Keratinocyte (primary cell): ENCODE results near the gene SRCIN1. TPM values are rescaled to one million over a fixed set of nuclear protein-coding genes. Genes with fewer than 3 reads are reported as not detected.

ENCODE experiments used
- DNase-seq: peaks from one replicate; pipeline ENCODE4 v3.0.0-alpha.2; 2011; ENCODE audit warnings: low read depth, missing footprints, low spot score
- FAIRE-seq: peaks from 2 replicates; lab custom pipeline; 2011; peaks lifted over from hg19 to GRCh38; lab: Jason Lieb, UNC
- H2AFZ ChIP-seq: 2 replicates; pipeline ENCODE4 v1.6.0; 2012; ENCODE audit warnings: low read length, control low read depth, inconsistent platforms; ENCODE audit not compliant: control insufficient read depth
- H3K27ac ChIP-seq: 2 replicates; pipeline ENCODE4 v1.5.1; 2011; ENCODE audit warnings: low read length; ENCODE audit not compliant: control insufficient read depth, insufficient read depth
- H3K27me3 ChIP-seq: 3 replicates; pipeline ENCODE4 v1.6.0; 2011; ENCODE audit warnings: low read length; ENCODE audit not compliant: control insufficient read depth, insufficient read depth; ENCODE audit errors: extremely low read depth
- H3K36me3 ChIP-seq, 2 experiments: 2 replicates in 1 of 2; 3 replicates in 1 of 2; pipeline ENCODE4 v1.5.1; 2011; ENCODE audit warnings: low read length in 2 of 2, mild to moderate bottlenecking in 1 of 2; ENCODE audit not compliant: control insufficient read depth in 2 of 2, insufficient read depth in 2 of 2; ENCODE audit errors: extremely low read depth in 1 of 2
- H3K4me1 ChIP-seq: 3 replicates; pipeline ENCODE4 v1.5.1; 2011; ENCODE audit warnings: low read length; ENCODE audit not compliant: control insufficient read depth, insufficient read depth; ENCODE audit errors: extremely low read depth
- H3K4me2 ChIP-seq: 3 replicates; pipeline ENCODE4 v1.6.0; 2011; ENCODE audit warnings: low read depth, low read length; ENCODE audit not compliant: control insufficient read depth, insufficient read depth; ENCODE audit errors: extremely low read depth
- H3K4me3 ChIP-seq, 3 experiments: fragments of 200-600 bp in 1 of 3; sonication (generic) in 1 of 3; 2 replicates in 2 of 3; 3 replicates in 1 of 3; pipeline ENCODE4 v1.5.1; 2011 to 2016; ENCODE audit warnings: low read length in 3 of 3, mild to moderate bottlenecking in 3 of 3, control low read depth in 2 of 3, inconsistent platforms in 1 of 3, low read depth in 1 of 3, mixed read lengths in 1 of 3, mixed run types in 1 of 3, moderate library complexity in 1 of 3; ENCODE audit not compliant: control insufficient read depth in 2 of 3, insufficient read depth in 2 of 3; ENCODE audit errors: extremely low read depth in 1 of 3
- H3K79me2 ChIP-seq: 2 replicates; pipeline ENCODE4 v1.6.0; 2012; ENCODE audit warnings: low read length; ENCODE audit not compliant: control insufficient read depth, insufficient read depth
- H3K9ac ChIP-seq: 3 replicates; pipeline ENCODE4 v1.6.0; 2011; ENCODE audit warnings: low read length; ENCODE audit not compliant: control insufficient read depth, insufficient read depth; ENCODE audit errors: extremely low read depth
- H3K9me1 ChIP-seq: 3 replicates; pipeline ENCODE4 v1.6.0; 2011; ENCODE audit warnings: low read length; ENCODE audit not compliant: control insufficient read depth, insufficient read depth; ENCODE audit errors: extremely low read depth
- H3K9me3 ChIP-seq: 2 replicates; pipeline ENCODE4 v1.5.1; 2012; ENCODE audit warnings: low read depth, low read length; ENCODE audit not compliant: control insufficient read depth
- H4K20me1 ChIP-seq: 3 replicates; pipeline ENCODE4 v1.6.0; 2011; ENCODE audit warnings: low read length; ENCODE audit not compliant: control insufficient read depth, insufficient read depth; ENCODE audit errors: extremely low read depth
- EZH2 ChIP-seq: IDR thresholded peaks from one replicate; pipeline ENCODE4 v1.6.1; 2012; ENCODE audit warnings: inconsistent platforms, mild to moderate bottlenecking, low read length, moderate library complexity
- dilution Hi-C: fragments of 300-500 bp; cut with MboI; formaldehyde crosslinking; loops from one replicate; pipeline ENCODE4 v1.7.0; 2020; ENCODE audit warnings: low sequenced_read_pairs; ENCODE audit not compliant: extremely low pct_ligation_motif_present
- polyA plus RNA-seq, 5 experiments: library from polyadenylated mRNA; depleted of rRNA in 3 of 5; stranded (reverse) in 3 of 5; stranded (forward) in 1 of 5; unstranded in 1 of 5; fragments of >200 nt; gene quantifications; 1 replicate in 1 of 5; 2 replicates in 3 of 5; 3 replicates in 1 of 5; pipeline versions ENCODE4 v1.2.1 to v1.2.3, GENCODE V29; 2011 to 2012; ENCODE audit warnings: missing spikeins in 2 of 5, low read depth in 1 of 5, low replicate concordance in 1 of 5
- TF ChIP-seq, protein P1 (sequence below), 3 experiments: IDR thresholded peaks in 1 of 3; conservative IDR thresholded peaks in 1 of 3; optimal IDR thresholded peaks in 1 of 3; 2 replicates in 2 of 3; 3 replicates in 1 of 3; pipeline versions ENCODE3 to v1.5.1; 2011; ENCODE audit warnings: low read length in 3 of 3, mild to moderate bottlenecking in 3 of 3, moderate library complexity in 2 of 3, control low read depth in 1 of 3, inconsistent platforms in 1 of 3; ENCODE audit not compliant: insufficient read depth in 2 of 3; ENCODE audit errors: extremely low read depth in 1 of 3

The SRCIN1 gene
- polyA plus RNA-seq, 1 donor (not counting 4 experiments of a cell fraction or from before 2014, with no cell fraction given): 0.37 TPM

DNA sequence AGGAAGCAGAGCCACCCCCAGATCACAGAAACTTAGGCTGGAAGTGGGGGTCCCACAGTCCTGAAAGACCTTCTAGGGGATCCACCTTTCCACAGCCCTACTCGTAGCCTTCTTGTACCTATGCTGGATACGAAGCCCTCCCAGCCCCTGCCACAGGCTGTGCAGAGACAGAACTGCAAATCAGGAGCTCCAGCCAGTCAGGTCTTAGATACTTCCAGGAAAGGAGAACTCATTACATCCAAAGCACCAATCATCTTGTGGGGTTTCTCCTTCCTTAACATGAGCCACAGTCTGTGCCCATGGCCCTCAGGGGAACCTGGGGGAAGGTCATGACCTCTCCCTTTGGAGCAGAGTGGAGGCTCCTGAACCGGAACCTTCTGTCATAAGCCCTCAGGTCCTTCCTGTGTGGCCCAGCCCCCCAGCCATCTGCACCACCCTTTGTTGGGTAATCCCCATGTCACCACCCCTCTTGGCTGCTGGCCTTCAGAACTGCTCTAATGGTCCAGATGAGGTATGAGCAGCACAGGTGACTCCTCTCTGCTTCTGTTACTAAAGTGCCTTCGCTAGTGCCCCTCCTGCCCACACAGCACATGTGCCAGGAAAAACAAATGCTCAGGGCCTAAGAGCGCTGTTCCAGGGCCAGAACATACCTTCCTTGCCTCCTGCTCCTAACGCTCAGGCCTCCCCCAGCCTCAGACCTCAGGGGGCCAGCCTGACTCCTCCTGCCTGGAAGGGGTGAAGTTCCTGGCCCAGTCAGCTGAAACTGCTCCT lies 14.6 kb downstream of the SRCIN1 start:
- no peaks in the 10 kb centered on the region for H4K20me1 ChIP-seq
- H2AFZ ChIP-seq: no peak overlapping the region
- H3K9me3 ChIP-seq: no peaks in the 10 kb centered on the region
- DNase-seq (no peak), FAIRE-seq (no peak)
- no peak overlapping the region for H3K27ac ChIP-seq
- H3K9me1 ChIP-seq: no peaks in the 10 kb centered on the region
- dilution Hi-C loops: no loop called here
- H3K4me2 ChIP-seq: no peak overlapping the region
- no peak overlapping the region for H3K9ac ChIP-seq
- H3K79me2 ChIP-seq: no peaks in the 10 kb centered on the region
- peaks cover 74% of the 10 kb centered on the region for H3K27me3 ChIP-seq
- no peak overlapping the region for H3K4me3 ChIP-seq
- peaks cover 10% of the 10 kb centered on the region for H3K4me1 ChIP-seq
- H3K36me3 ChIP-seq: no peaks in the 10 kb centered on the region
- TF ChIP-seq EZH2: no peak
- TF ChIP-seq, protein P1, sequence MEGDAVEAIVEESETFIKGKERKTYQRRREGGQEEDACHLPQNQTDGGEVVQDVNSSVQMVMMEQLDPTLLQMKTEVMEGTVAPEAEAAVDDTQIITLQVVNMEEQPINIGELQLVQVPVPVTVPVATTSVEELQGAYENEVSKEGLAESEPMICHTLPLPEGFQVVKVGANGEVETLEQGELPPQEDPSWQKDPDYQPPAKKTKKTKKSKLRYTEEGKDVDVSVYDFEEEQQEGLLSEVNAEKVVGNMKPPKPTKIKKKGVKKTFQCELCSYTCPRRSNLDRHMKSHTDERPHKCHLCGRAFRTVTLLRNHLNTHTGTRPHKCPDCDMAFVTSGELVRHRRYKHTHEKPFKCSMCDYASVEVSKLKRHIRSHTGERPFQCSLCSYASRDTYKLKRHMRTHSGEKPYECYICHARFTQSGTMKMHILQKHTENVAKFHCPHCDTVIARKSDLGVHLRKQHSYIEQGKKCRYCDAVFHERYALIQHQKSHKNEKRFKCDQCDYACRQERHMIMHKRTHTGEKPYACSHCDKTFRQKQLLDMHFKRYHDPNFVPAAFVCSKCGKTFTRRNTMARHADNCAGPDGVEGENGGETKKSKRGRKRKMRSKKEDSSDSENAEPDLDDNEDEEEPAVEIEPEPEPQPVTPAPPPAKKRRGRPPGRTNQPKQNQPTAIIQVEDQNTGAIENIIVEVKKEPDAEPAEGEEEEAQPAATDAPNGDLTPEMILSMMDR (optimal IDR thresholded peaks at IDR 0.05 in 1 of 3, IDR thresholded peaks at IDR 0.05 in 1 of 3, conservative IDR thresholded peaks at IDR 0.05 in 1 of 3; ENCODE audit: extremely low read depth in 1 of 3, insufficient read depth in 2 of 3, low read length in 3 of 3): no peak

DNA sequence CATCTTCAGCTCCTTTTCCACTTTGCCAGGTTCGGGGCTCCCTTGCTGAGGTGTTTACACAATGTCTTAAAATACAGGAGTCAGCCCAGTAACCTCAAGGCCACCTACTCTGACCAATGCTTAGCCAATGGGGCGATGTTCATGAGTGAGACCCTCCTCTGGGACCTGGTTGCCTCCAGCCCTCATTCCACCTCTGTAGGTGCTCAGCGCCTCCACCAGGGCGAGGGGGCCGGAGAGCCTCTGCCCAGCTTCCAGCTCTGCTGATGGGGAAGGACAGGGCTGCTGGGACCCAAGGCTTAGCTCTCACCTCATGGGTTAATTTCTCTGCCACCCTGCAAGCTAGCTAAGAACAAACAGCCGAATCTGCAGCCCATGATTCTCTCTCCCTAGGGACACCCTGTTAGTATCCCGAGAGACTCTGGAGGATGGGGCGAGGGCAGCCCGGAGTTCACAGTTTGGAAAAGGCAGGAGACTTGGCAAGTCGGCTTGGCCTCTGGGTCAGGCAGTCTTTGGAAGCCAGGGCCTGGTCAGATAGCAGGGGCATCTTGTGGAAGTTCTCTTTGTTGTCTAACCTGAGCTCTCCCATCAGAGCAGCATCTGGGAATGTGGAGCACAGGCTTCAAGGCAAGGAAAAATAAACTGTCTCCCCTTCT lies 16.2 kb downstream of the SRCIN1 start:
- TF ChIP-seq EZH2: no peak
- TF ChIP-seq, protein P1 (optimal IDR thresholded peaks at IDR 0.05 in 1 of 3, IDR thresholded peaks at IDR 0.05 in 1 of 3, conservative IDR thresholded peaks at IDR 0.05 in 1 of 3; ENCODE audit: extremely low read depth in 1 of 3, insufficient read depth in 2 of 3, low read length in 3 of 3): no peak
- no peaks in the 10 kb centered on the region for H3K36me3 ChIP-seq
- H3K27me3 ChIP-seq: peaks cover 70% of the 10 kb centered on the region

More for the DNA sequence above, 16.2 kb downstream of the SRCIN1 start:
- Histone ChIP-seq H3K27ac (no peak overlapping the region), H3K79me2 (no peaks in the 10 kb centered on the region), H2AFZ (no peak overlapping the region), H3K4me1 (peaks cover 15% of the 10 kb centered on the region), H3K9me1 (no peaks in the 10 kb centered on the region), H3K4me3 (no peak overlapping the region), H4K20me1 (no peaks in the 10 kb centered on the region), H3K4me2 (no peak overlapping the region), H3K9ac (no peak overlapping the region), H3K9me3 (no peaks in the 10 kb centered on the region)
- FAIRE-seq: no peak
- no peak for DNase-seq
- dilution Hi-C loops: no loop called here
